ENCODE data around the gene IFNGR1. TPM values are rescaled to one million over a fixed set of nuclear protein-coding genes. Genes with fewer than 3 reads are reported as not detected.
"Not testable (repeated sequence)": the region's sequence is repeated elsewhere in the genome, so short reads cannot be mapped to it uniquely, and the experiment has no call there.

The IFNGR1 gene
- polyA plus RNA-seq, 1 experiment, result 56.1 TPM

DNA sequence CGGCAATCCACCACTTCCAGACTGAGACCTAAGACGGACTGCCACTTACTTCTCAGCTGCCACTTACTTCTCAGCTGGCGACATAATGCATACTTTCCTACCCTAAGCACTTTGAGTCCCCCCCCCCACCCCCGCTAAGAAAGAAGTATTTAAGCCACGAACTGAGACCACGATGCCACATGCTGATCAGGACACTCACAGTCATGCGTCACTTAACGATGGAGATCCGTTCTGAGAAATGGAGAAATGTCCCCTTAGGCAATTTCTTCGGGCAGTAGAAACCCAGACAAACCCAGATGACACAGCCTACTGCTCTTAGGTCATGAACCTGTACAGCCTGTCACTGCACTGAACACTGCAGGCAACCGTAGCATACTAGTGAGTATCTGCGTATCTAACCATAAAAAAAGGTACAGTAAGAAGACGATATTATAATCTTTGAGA, 690 bp downstream of the IFNGR1 start:
- DNase-seq (ENCODE audit: low read depth), result no peak
- POLR2A ChIA-PET, result no interaction called here
- Histone ChIP-seq H3K36me3 (ENCODE audit: control insufficient read depth, insufficient read depth, low read length) (no peaks in the 10 kb centered on the region), H3K27me3 (ENCODE audit: control insufficient read depth, insufficient read depth, low read length) (no peaks in the 10 kb centered on the region), H3K4me3 (ENCODE audit: low read depth, low read length) (peak overlapping the region; percentile 96)
- TF ChIP-seq, protein P1, sequence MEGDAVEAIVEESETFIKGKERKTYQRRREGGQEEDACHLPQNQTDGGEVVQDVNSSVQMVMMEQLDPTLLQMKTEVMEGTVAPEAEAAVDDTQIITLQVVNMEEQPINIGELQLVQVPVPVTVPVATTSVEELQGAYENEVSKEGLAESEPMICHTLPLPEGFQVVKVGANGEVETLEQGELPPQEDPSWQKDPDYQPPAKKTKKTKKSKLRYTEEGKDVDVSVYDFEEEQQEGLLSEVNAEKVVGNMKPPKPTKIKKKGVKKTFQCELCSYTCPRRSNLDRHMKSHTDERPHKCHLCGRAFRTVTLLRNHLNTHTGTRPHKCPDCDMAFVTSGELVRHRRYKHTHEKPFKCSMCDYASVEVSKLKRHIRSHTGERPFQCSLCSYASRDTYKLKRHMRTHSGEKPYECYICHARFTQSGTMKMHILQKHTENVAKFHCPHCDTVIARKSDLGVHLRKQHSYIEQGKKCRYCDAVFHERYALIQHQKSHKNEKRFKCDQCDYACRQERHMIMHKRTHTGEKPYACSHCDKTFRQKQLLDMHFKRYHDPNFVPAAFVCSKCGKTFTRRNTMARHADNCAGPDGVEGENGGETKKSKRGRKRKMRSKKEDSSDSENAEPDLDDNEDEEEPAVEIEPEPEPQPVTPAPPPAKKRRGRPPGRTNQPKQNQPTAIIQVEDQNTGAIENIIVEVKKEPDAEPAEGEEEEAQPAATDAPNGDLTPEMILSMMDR (IDR thresholded peaks at IDR 0.05; ENCODE audit: insufficient read depth, low read depth, low read length), result no peak
- CTCF ChIA-PET, result interaction anchor here (1.0 to 1.5 kb wide), 2 partner anchors 10 to 96 kb away, joined by 3 to 4 read pairs; no protein-coding TSS in a partner anchor

DNA sequence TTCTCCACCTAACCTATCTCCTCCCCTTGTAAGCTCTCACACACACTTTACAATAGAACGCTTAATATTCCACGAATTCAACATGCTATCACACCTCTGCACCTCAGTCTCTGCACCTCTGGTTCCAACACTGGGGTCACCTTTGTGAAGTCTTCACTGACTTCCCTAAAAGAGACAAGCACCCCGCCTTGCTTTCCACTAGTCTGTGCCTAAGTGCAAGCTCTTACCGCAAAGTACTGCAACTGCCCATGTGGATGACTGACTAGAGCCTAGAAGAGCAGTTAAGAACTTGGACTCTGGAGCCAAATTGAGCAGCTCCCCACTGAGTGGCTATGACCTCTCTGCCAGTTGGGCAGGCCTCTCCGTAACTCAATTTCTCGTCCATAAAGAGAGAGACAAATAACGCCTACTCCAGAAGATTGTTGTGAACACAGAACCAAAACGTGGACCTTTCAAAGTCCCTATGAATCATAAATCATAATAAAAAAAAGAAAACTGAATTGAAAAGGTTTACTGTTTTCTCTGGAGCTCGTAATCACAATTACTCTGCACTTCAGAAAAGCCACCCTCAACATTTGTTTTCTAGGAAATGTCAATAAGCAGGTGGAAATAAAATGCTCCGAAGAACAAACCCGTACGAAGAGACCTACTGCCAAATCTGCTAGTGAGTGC, 1.2 kb downstream of the IFNGR1 start:
- Histone ChIP-seq H3K27me3 (ENCODE audit: control insufficient read depth, insufficient read depth, low read length) (no peaks in the 10 kb centered on the region), H3K36me3 (ENCODE audit: control insufficient read depth, insufficient read depth, low read length) (no peaks in the 10 kb centered on the region), H3K4me3 (ENCODE audit: low read depth, low read length) (peak overlapping the region; percentile 96)
- no peak for DNase-seq (ENCODE audit: low read depth)
- TF ChIP-seq, protein P1 (IDR thresholded peaks at IDR 0.05; ENCODE audit: insufficient read depth, low read depth, low read length), result no peak
- ChIA-PET POLR2A (no interaction called here), CTCF (interaction anchor here (1.0 to 1.5 kb wide), 3 partner anchors 9 to 96 kb away, joined by 3 to 4 read pairs (median 4); no protein-coding TSS in a partner anchor)

DNA sequence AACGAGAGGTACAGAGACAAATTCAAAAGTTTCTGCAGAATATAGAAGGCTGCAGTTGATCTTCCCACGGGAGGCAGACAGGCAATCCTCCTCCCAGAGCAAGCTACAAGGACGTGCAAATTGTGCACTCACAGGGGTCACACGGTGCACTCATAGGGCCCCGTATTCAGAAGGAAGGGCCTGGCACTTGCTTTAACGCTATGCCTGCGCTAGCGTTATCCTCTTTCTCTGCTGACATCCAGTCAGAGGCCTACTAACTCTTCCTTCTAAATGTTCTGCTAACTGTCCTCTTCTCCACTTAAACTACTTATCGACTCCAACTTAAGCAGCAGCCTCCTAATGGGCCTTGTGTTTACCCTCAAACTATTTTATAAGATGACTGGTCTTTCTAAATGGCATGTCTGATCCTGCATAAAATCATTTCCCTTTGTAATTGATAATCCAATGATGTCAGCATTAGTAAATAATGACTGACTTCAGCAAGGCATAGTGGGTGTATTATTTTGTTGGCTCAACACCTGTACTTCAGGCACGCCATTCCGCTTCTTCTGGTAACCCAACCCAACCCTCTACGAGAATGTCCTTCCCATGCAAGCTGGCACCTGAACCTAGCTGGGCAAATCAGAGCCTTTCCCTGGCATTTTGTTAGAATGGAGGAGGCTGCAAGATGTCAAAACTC, 2.2 kb downstream of the IFNGR1 start:
- TF ChIP-seq, protein P1 (IDR thresholded peaks at IDR 0.05; ENCODE audit: insufficient read depth, low read depth, low read length), result no peak
- Histone ChIP-seq H3K4me3 (ENCODE audit: low read depth, low read length) (no peak overlapping the region), H3K36me3 (ENCODE audit: control insufficient read depth, insufficient read depth, low read length) (no peaks in the 10 kb centered on the region), H3K27me3 (ENCODE audit: control insufficient read depth, insufficient read depth, low read length) (no peaks in the 10 kb centered on the region)
- no peak for DNase-seq (ENCODE audit: low read depth)
- POLR2A ChIA-PET, result no interaction called here
- CTCF ChIA-PET, result interaction anchor here (0.8 to 1.5 kb wide), 3 partner anchors 21 to 97 kb away, joined by 3 to 4 read pairs (median 4); no protein-coding TSS in a partner anchor

DNA sequence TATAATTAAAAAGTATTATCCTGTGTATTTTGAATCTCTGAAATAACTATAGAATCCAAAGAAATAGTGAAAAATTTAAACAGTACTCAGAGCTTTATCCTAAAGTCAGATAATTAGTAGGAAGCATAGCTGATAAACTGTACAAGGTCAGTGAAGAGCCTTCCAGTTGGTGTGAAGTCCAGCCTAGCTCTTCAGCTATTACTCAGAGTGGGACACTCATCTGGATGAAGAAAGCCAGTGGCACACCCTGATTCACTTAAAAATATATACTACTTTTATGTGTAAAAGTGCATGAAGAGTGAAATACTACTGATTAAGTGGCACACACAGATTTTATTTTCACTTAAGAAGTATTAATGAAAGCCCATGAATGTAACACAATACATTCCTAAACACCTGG, 3.1 kb downstream of the IFNGR1 start:
- TF ChIP-seq, protein P1 (IDR thresholded peaks at IDR 0.05; ENCODE audit: insufficient read depth, low read depth, low read length), result no peak
- Histone ChIP-seq H3K27me3 (ENCODE audit: control insufficient read depth, insufficient read depth, low read length) (no peaks in the 10 kb centered on the region), H3K36me3 (ENCODE audit: control insufficient read depth, insufficient read depth, low read length) (peaks cover 2% of the 10 kb centered on the region; the same call in 1 of the 2 replicates), H3K4me3 (ENCODE audit: low read depth, low read length) (no peak overlapping the region)
- POLR2A ChIA-PET, result no interaction called here
- CTCF ChIA-PET, result interaction anchor here (0.5 to 0.8 kb wide), 2 partner anchors 90 to 120 kb away, joined by 3 read pairs; no protein-coding TSS in a partner anchor
- DNase-seq (ENCODE audit: low read depth), result no peak

DNA sequence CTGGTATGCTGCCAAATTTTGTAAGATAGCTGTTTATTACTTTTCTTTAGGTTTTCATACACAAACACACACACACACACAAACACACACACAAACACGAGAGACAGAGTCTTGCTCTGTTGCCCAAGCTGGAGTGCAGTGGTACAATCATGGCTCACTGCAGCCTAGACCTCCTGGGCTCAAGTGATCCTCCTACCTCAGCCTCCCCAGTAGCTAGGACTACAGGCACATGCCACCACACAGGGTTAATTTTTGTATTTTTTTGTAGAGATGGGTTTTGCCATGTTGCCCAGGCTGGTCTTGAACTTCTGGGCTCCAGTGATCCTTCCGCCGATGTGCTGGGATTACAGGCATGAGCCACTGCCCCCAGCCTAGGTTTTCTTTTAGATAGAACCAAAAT, 3.6 kb downstream of the IFNGR1 start:
- POLR2A ChIA-PET; H3K27me3 ChIP-seq (ENCODE audit: control insufficient read depth, insufficient read depth, low read length); H3K4me3 ChIP-seq (ENCODE audit: low read depth, low read length); DNase-seq (ENCODE audit: low read depth); H3K36me3 ChIP-seq (ENCODE audit: control insufficient read depth, insufficient read depth, low read length): not testable (repeated sequence)
- CTCF ChIA-PET, result interaction anchor here (0.5 kb wide), 1 partner anchor 121 kb away, joined by 3 read pairs; no protein-coding TSS in a partner anchor

Data from BJ (cell line).